Measurements from ENCODE around the gene OTUD1. TPM values are rescaled to one million over a fixed set of nuclear protein-coding genes. Genes with fewer than 3 reads are reported as not detected.

The OTUD1 gene
- total RNA-seq, 2 experiments from 2014 or later, result 6.6 to 7.0 TPM

DNA sequence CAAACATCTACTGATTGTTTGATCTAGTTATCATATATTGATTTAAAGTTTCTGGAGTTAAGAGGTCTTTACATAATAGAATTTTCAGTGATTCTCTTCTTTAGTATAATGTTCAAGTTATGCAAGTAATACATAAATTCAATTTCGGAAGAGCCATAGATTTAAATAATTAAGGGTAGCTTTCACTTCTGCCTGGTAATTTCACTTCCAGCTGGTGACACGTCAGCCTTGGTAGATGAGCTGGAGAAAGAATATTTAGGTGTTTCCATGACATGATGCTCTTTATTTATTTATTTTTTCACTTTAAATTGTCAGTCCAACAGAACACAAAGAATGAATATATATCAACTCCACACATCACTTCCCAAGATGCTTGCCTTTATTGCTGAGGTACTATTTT lies 5.2 kb upstream of the OTUD1 start:
- no peak overlapping the region for H3K4me3 Mint-ChIP-seq
- intact Hi-C loops (cut with micrococcal nuclease), result no loop called here
- H3K27ac Mint-ChIP-seq, result no peak overlapping the region
- ChIA-PET CTCF (no interaction called here), POLR2A (no interaction called here)
- H3K27me3 Mint-ChIP-seq, result no peaks in the 10 kb centered on the region
- H3K36me3 Mint-ChIP-seq (ENCODE audit: low read depth), result no peaks in the 10 kb centered on the region
- peaks cover 3% of the 10 kb centered on the region for H3K4me1 Mint-ChIP-seq (ENCODE audit: low read depth)
- DNase-seq (no peak), ATAC-seq (no peak)
- no peaks in the 10 kb centered on the region for H3K9me3 Mint-ChIP-seq
- TF ChIP-seq, protein P1, sequence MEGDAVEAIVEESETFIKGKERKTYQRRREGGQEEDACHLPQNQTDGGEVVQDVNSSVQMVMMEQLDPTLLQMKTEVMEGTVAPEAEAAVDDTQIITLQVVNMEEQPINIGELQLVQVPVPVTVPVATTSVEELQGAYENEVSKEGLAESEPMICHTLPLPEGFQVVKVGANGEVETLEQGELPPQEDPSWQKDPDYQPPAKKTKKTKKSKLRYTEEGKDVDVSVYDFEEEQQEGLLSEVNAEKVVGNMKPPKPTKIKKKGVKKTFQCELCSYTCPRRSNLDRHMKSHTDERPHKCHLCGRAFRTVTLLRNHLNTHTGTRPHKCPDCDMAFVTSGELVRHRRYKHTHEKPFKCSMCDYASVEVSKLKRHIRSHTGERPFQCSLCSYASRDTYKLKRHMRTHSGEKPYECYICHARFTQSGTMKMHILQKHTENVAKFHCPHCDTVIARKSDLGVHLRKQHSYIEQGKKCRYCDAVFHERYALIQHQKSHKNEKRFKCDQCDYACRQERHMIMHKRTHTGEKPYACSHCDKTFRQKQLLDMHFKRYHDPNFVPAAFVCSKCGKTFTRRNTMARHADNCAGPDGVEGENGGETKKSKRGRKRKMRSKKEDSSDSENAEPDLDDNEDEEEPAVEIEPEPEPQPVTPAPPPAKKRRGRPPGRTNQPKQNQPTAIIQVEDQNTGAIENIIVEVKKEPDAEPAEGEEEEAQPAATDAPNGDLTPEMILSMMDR (IDR thresholded peaks at IDR 0.05), result no peak

DNA sequence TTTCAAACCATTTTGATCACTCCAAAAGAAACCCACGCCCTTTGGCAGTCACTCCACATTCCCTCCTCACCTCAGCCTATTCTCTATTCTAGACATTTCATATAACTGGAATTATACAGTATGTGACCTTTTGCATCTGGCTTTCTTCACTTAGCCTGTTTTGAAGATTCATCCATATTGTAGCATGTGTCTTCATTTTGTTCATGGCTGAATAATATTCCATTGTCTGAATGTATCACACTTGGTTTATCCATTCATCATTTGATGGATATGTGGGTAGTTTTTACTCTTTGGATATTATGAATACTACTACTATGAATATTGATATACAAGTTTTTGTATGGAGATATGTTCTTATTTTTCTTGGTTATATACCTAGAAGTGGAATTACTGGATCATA lies 3.5 kb upstream of the OTUD1 start:
- POLR2A ChIA-PET, result no interaction called here

DNA sequence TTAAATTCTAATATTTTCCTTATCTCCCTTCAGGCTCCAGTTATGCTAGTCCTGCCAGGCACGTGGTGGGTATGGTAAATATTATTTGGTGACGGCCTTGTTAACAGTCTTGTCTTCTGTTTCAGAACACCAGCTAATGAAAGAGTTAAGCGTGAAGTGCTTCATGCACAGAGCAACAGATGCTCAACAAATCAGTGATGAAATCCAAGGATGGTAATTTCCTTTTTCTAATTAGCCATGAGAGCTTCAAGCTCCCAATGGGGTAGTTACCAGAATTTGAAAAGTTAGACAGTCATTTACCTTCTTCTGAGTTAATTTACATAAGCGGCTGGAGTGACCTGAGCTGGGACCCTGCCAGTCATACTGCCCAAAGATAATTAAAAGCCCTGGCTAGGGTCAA lies 1.9 kb upstream of the OTUD1 start:
- DNase-seq (no peak), ATAC-seq (no peak)
- Mint-ChIP-seq H3K36me3 (ENCODE audit: low read depth) (peaks cover 10% of the 10 kb centered on the region), H3K27ac (no peak overlapping the region), H3K4me1 (ENCODE audit: low read depth) (peaks cover 15% of the 10 kb centered on the region), H3K4me3 (no peak overlapping the region), H3K27me3 (no peaks in the 10 kb centered on the region), H3K9me3 (no peaks in the 10 kb centered on the region)
- CTCF ChIA-PET, result interaction anchor here (1.2 to 2.7 kb wide), 4 partner anchors 40 to 122 kb away, joined by 3 to 8 read pairs (median 4); no protein-coding TSS in a partner anchor
- POLR2A ChIA-PET, result no interaction called here
- intact Hi-C loops (cut with micrococcal nuclease), result no loop called here
- TF ChIP-seq, protein P1 (IDR thresholded peaks at IDR 0.05), result no peak

More for the DNA sequence above, 3.5 kb upstream of the OTUD1 start:
- DNase-seq, result no peak
- Mint-ChIP-seq H3K4me1 (ENCODE audit: low read depth) (peaks cover 3% of the 10 kb centered on the region), H3K27me3 (no peaks in the 10 kb centered on the region), H3K4me3 (no peak overlapping the region), H3K9me3 (no peaks in the 10 kb centered on the region), H3K36me3 (ENCODE audit: low read depth) (peaks cover 2% of the 10 kb centered on the region), H3K27ac (no peak overlapping the region)
- intact Hi-C loops (cut with micrococcal nuclease), result no loop called here
- TF ChIP-seq, protein P1 (IDR thresholded peaks at IDR 0.05), result no peak
- CTCF ChIA-PET, result interaction anchor here (1.2 to 1.3 kb wide), 2 partner anchors 89 to 123 kb away, joined by 3 read pairs; no protein-coding TSS in a partner anchor
- no peak for ATAC-seq

DNA sequence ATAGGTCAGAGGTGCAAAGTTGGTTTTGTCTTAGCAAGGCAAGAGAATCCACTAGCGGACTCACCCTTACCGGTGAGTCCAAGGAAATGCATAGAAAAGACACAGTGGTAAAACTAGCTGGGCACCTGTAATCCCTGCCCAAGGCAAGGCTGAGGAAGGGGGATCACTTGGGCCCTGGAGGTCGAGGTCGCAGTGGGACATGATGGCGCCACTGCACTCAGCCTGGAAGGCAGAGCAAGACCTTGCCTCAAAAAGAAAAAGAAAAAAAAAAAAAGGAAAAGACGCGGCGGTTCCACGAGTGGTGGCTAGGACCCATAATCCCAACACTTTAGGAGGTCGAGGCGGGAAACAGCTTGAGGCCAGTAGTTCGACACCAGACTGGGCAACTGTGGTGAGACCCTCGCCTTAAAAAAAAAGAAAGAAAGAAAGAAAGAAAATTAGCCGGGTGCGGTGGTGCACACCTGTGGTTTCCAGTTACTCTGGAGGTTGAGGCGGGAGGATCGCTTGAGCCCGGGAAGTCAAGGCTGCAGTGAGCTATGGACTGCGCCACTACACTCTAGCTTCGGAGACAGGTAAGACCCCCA lies 820 bp upstream of the OTUD1 start:
- peak overlapping the region; percentile 76 for H3K27ac Mint-ChIP-seq
- peaks cover 26% of the 10 kb centered on the region for H3K4me1 Mint-ChIP-seq (ENCODE audit: low read depth)
- H3K36me3 Mint-ChIP-seq (ENCODE audit: low read depth), result peaks cover 12% of the 10 kb centered on the region
- peak overlapping the region; percentile 71 for H3K4me3 Mint-ChIP-seq
- no peak for DNase-seq
- ChIA-PET POLR2A (interaction anchor here (0.8 to 1.3 kb wide), 2 partner anchors 11 to 20 kb away, joined by 3 to 4 read pairs; no protein-coding TSS in a partner anchor), CTCF (interaction anchor here (0.6 to 2.7 kb wide), 7 partner anchors 11 to 123 kb away, joined by 3 to 8 read pairs (median 4); no protein-coding TSS in a partner anchor)
- intact Hi-C loops (cut with micrococcal nuclease), result no loop called here
- TF ChIP-seq, protein P1 (IDR thresholded peaks at IDR 0.05), result no peak
- H3K27me3 Mint-ChIP-seq, result no peaks in the 10 kb centered on the region
- H3K9me3 Mint-ChIP-seq, result no peaks in the 10 kb centered on the region
- no peak for ATAC-seq

DNA sequence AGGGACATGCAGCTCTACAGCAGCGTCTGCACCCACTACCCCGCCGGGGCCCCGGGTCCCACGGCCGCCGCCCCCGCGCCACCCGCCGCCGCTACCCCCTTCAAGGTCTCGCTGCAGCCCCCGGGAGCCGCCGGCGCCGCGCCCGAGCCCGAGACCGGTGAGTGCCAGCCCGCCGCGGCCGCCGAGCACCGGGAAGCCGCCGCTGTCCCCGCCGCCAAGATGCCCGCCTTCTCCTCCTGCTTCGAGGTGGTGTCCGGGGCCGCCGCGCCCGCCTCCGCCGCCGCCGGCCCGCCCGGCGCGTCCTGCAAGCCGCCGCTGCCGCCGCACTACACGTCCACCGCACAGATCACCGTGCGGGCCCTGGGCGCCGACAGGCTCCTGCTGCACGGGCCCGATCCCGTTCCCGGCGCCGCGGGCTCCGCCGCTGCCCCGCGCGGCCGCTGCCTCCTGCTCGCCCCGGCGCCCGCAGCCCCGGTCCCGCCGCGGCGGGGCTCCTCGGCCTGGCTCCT lies 631 bp downstream of the OTUD1 start:
- peak overlapping the region; percentile 92 for H3K4me3 Mint-ChIP-seq
- intact Hi-C loops (cut with micrococcal nuclease), result no loop called here
- H3K27me3 Mint-ChIP-seq, result no peaks in the 10 kb centered on the region
- TF ChIP-seq, protein P1 (IDR thresholded peaks at IDR 0.05), result no peak
- ATAC-seq (no peak), DNase-seq (peak; percentile 43)
- CTCF ChIA-PET, result interaction anchor here (1.0 kb wide), 1 partner anchor 90 kb away, joined by 3 read pairs; no protein-coding TSS in a partner anchor
- H3K9me3 Mint-ChIP-seq, result no peaks in the 10 kb centered on the region
- H3K4me1 Mint-ChIP-seq (ENCODE audit: low read depth), result peaks cover 30% of the 10 kb centered on the region
- POLR2A ChIA-PET, result interaction anchor here (0.7 kb wide), 1 partner anchor 63 kb away, joined by 3 read pairs; no protein-coding TSS in a partner anchor
- H3K36me3 Mint-ChIP-seq (ENCODE audit: low read depth), result peaks cover 16% of the 10 kb centered on the region
- H3K27ac Mint-ChIP-seq, result no peak overlapping the region
